Measurements from ENCODE around the gene SLCO2A1.

SLCO2A1 gene

DNA sequence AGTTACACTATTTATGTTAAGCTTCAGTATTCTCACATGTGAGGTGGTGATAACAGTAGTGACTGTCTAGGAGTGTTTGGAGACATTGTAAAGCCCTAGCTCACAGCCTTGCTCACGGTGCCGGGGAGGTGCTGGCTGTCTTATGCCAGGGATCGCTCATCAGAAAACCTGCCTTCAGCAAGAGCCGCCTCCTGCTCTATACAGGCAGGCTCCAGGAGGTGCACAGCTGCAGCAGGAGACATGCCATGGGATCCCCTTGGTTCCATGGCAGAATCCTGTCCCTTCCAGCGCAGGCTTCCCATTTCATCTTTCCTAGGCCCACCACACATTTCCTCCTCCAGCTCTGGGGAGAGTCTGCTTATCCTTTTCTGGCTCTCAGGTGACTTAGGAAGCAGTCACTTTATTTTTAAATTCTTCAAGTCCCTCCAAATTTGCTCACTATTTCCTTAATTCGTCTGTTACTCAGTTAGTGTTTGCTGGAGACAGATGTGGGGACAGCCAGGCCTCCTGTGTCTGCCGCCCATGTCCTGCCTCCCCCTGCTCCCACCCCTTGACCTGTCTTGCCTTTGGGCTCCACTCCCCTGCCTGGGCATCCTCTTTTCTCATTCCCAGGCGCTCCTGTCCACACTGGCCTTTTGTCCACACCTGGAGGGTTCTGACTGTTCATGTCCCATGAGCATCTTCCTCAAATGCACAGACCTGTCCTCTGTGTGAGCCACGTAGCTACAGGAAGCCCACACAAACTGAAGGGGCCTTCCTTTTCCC is 31.7 kb downstream of the SLCO2A1 start:
- DNase-seq: no peak

GRCh38 chr3:133996996-133997395 is 32.7 kb downstream of the SLCO2A1 start:
- no peak for DNase-seq

GRCh38 chr3:133996251-133996661 is 33.5 kb downstream of the SLCO2A1 start:
- no peak for DNase-seq

DNA sequence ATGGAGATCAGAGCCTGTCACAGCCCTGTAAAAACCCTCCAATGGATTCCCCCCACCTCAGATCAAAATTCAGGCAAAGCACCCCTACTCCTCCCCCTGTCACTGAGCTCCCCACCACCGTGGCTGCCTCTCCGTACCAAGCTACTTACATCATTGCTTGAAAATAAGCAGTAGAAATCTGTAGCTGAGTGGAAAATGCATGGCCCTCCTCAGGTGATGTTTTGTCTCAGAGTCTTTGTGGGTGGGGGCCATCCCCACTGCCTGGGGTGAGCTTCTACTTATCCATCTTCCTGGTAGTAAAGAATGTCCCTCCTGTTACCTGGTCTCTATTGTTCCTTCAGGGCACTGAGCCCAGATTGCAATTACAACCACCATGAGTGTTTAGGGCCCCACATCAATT is 34.5 kb downstream of the SLCO2A1 start:
- DNase-seq: no peak

- DNase-seq: no peak
These were observed 35.4 kb downstream of the SLCO2A1 start for GRCh38 chr3:133994166-133994890.

- no peak for DNase-seq
These were observed 36.6 kb downstream of the SLCO2A1 start for GRCh38 chr3:133992951-133993620.

DNA sequence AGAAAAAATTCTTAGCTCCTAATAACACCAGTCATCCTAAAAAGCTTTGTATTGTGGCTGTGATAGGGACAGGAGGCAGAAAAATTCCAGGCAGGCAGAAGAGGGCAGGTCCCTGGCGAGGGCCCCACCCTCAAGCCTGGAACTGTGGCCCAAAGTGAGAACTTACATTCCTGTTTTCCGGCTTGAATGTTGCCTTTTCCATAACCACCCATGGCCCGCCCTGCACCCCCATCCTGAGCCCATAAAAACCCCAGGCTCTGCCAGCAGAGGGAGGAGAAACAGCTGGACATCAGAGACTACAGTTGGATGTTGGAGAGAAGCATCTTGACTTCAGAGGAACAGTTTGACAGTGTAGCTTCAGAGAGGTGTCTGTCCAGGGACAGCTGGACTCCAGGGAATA is 37.3 kb downstream of the SLCO2A1 start:
- DNase-seq: no peak

DNA sequence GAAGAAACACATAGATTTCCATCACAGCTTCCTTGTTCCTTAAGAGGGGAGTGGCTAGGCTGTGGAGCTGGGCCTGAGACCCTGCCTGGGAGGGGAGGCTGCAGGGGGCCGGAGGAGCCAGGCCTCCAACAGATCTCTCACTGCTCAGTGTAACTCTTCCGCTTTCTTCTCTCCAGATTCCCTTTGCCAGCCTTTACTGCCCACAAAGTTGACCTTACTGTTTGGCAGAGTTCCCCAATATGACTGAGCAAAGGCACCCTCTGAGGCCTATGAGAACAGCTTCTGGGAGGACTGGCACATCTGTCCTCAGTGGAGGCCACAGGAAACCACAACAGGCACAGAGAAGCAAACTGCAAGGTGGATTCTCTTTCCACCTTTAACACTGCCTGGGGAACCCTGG is 38.1 kb downstream of the SLCO2A1 start:
- DNase-seq: no peak

GRCh38 chr3:133991209-133991608 is 38.5 kb downstream of the SLCO2A1 start:
- DNase-seq: no peak

DNA sequence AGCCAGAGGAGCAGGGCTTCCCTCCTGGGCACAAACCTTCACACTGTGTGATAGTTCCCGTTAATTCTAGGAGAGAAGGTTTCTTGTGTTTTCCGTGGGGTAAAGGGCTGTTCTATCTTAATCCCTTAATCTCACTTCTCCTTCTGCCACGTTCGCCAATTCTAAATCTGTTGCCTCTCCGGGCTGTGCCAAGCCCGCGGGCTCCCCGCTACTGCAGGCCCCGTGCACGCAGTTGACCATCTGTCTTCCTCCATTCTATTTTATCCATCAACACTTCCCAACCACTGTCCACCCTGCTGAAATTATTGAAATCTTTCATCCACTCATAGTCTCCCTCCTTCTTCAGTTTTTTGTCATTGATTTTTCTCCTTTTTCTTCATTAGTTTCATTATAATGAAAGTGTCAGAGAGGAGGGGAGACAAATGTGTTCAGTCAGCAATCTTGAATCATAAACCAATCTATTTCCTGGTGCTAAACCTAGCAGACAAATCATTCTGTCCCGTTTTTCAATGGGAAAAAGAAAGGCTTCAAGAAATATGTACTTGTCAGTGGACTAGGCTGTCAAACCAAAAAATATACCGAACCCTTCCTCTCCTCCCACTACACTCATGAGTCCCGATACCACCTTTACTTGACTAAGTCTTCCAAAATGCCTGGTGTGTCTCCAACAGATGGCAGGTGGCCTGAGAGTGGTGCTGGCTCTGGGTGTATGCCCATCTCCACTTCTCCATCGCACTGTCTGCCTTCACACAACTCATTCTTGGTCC is 39.6 kb downstream of the SLCO2A1 start:
- no peak for DNase-seq

DNA sequence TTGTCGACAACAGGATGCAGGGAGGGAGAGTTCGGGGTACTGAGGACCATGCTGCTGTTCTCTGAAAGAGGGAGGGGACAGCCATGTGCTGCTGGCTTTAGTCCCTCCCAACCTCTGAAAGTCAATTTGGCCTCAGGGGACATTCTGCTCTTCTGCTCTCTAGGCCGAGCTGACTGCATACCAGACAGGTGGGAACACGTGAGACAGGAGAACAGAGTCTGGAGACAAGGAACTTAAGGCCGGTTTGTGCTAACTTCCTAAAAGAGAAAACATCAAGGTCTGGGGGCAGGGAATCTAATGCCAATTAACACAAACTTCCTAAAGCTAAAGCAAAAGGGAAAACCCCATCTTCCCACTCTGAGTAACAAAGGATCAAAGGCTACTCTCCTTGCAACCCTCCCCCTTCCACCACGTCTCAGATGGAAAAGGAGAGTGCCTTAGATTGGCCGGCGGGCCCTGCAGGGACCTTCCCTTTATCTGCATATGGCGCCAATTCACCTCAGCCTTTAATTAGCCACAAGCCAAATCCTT is 41.0 kb downstream of the SLCO2A1 start:
- DNase-seq: no peak

DNA sequence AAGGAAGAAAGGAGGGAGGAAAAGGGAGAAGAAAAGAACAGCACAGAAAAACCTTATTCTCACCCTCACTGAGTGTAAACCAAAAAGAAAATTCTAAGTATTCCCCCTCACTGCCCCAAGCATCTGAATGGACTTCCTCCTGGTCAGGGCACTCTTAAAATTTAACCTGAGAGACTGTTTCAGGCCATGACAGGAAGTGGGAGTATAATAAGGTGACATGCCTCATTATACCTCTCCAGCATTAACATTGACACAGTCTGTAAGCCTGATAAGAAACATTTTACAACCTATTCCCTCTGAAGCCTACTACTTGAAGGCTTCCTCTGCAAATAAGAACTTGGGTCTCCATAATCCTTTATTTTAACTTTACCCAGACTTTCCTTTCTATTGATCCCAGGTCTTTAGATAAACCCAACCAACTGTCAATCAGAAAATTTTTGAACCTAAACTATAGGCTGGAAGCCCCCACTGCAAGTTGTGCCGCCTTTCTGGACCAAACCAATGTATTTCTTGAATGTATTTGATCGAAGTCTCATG is 41.7 kb downstream of the SLCO2A1 start:
- DNase-seq: no peak

DNA sequence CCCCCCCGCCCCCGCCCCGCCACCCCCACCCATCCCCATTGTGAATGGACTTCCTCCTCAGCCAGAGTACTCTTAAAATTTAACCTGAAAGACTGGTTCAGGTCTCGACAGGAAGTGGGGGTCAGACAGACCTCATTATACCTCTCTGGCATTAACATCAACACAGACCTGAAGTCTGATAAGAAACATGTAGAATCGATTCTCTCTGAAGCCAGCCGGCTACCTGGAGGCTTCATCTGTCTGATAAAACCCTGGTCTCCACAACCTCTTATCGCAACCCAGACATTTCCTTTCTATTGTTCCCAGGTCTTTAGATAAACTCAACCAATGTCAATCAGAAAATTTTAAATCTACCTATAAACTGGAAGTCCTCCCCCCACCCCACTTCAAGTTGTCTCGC is 42.6 kb downstream of the SLCO2A1 start:
- no peak for DNase-seq

- no peak for DNase-seq
These were observed 43.4 kb downstream of the SLCO2A1 start for GRCh38 chr3:133986311-133986710.

DNA sequence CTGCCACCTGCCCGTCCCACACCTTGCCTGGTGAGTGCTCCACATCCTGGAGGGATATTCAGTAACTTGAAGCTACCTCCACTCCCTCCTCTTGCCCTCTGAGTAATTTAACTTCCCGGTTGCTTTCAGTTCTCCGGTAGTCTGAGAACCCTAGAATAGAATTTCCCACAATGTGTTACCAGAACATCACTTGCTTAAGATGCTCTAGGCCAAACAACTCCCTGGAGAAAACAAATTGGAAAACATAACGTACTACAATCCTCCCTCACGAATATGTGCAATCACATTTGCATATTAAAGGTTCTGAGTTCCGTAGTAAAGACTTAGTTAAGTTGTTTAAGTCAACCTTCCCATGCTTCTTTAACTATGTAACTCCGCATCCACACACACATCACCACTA is 44.8 kb downstream of the SLCO2A1 start:
- DNase-seq: no peak

GRCh38 chr3:133983576-133984560 is 45.9 kb downstream of the SLCO2A1 start:
- DNase-seq: no peak

- DNase-seq: no peak
These were observed 46.6 kb downstream of the SLCO2A1 start for GRCh38 chr3:133983126-133983525.

- no peak for DNase-seq
These were observed 49.2 kb downstream of the SLCO2A1 start for GRCh38 chr3:133980550-133980949.

DNA sequence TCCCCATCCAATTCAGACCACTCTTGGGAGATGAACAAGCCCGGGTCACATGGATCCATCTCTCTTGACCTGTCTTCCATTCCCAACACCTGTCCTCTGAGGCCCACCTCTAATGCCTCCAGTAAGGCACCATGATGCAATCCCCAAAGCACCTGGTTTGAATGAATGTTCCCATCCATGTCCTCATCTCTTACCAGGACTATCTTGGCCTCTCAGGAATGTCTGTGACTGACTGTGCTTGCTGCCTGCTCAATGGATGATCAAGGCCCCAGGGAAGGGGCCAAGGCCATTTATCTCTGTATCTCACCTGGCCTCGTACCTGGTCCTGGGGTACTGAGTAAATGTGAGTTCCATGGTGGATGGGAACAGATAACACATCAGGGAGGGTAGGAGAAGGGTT is 49.7 kb downstream of the SLCO2A1 start:
- DNase-seq: no peak

- DNase-seq: no peak
These were observed 50.2 kb downstream of the SLCO2A1 start for GRCh38 chr3:133979553-133979952.

DNA sequence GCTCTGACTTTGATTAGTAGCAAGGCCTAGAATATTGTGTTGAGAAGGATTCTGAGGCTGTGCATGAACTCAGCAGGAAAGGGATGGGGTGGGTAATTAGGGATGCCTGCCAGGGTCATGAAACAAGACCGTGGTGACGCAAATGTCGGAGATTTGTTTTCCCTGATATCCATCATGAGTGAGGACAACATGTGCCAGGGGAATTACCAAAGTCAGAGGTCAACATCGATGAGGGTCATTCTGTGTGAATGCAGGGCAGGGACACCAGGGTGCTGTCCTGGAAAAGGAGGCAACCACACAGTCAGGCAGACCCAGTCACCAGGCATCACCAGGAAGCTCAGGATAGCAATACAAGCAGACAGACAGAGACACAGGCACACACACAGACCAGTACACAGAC is 52.2 kb downstream of the SLCO2A1 start:
- no peak for DNase-seq

Measured in CD4-positive, alpha-beta T cell treated with Interleukin-6 for 4 hours (primary cell).